ENCODE data around the gene TLX3.

GRCh38 chr5:171315386-171315891 lies 6.4 kb downstream of the TLX3 start:
- TF ChIP-seq SMAD3 (CRISPR knock-in tag; IDR thresholded peaks at IDR 0.05; ENCODE audit: borderline replicate concordance) (no peak), CTCF (IDR thresholded peaks at IDR 0.05) (no peak), TCF7 (CRISPR knock-in tag; IDR thresholded peaks at IDR 0.05; ENCODE audit: low read depth) (no peak)
- TF ChIP-seq, protein P1, sequence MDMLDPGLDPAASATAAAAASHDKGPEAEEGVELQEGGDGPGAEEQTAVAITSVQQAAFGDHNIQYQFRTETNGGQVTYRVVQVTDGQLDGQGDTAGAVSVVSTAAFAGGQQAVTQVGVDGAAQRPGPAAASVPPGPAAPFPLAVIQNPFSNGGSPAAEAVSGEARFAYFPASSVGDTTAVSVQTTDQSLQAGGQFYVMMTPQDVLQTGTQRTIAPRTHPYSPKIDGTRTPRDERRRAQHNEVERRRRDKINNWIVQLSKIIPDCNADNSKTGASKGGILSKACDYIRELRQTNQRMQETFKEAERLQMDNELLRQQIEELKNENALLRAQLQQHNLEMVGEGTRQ (CRISPR knock-in tag; IDR thresholded peaks at IDR 0.05) = no peak

Data from WTC11 (cell line).